HG03354 (cell line): ENCODE measurements around the gene MYOM1.
"Not testable (repeated sequence)": the region's sequence is repeated elsewhere in the genome, so short reads cannot be mapped to it uniquely, and the experiment has no call there.

ENCODE experiments used
- ATAC-seq: cut with Tn5 transposase; IDR thresholded peaks from one replicate; pipeline ENCODE4 v1.9.1; 2021; ENCODE audit warnings: mild to moderate bottlenecking; ENCODE audit not compliant: unreplicated experiment, poor library complexity, severe bottlenecking

Gene MYOM1

DNA sequence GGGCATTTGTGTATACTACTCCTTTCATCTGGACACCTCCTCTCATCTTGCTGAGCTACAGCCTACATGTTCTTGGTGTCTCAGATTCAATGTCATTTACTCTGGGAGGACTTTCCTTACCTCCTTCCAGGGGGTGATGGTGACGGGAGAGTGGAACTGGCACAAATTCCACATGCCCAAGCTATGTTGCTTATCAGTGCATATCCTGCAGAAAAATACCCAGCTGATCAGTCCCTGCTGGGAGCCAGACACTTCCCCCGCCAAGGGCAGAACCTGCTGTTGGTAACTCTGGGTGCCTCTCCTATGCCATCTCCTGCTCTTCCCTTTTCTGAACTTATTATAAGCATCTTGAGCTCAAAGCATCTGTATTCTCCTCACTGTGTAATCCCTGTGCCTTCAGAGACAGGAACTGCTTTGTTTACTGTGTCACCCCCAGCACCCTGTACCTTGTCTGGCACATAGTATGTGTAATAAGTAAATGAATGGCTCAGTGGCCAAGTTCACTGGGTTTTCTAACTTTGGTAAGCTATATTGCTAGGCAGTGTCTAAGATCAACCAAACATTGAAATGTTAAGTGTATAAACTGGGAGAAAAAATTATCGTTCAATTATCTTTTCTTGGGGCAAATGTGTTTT is 119.2 kb downstream of the MYOM1 start:
- ATAC-seq, result no peak

DNA sequence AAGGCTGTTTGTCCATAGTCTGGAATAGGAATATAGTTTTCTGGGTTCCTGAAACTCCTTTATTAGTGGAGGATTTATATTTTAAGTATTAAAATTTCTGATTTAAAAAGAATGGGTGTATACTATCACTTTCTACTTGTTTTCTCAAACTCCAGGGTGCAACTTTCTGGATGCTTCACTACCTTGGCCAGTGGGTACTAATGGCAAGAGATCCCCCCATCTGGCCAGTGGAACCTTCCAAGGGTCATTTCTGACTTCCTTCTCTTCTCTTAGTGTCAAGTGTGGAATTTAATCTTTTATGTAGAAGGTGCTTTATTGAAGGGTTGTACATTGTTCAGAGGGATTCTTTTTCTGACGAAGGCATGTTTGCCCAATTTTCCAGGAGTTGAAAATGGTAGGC is 120.4 kb downstream of the MYOM1 start:
- ATAC-seq, result no peak

DNA sequence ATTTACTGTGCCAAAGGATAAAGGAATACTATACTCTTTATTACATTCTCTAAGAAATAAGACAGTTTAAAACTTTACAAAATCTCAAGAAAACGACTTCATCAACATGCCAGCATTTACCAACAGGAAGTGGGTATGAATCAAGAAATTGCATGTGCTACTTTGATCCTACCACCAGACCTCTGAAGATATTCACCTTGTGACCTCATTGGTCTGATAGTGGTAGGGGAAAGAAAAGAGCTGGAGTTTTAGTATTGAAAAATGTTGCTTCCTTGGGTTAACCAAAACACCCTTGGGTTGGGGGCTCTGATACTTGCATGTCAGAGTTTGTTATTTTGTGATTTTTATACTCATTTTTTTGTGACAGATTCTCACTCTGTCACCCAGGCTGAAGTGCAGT is 122.7 kb downstream of the MYOM1 start:
- no peak for ATAC-seq

DNA sequence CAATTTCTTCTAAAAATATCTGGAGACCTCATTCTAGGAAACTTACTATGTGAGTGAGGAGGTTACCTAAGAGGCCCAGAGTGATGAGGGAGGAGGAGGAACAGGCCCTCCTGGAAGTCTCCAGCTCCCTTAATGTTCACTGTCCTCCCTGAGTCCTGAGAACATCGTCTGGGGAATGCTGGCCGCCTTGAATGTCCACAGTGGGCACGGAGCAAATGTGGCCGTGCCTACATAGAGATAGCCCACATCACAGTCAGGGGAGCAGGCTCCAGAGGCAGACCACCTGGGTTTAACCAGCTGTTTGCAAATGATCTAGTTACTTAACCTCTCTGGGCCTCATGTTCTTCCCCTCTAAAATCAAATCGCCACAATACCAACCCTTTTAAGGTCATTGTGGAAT is 123.8 kb downstream of the MYOM1 start:
- no peak for ATAC-seq

DNA sequence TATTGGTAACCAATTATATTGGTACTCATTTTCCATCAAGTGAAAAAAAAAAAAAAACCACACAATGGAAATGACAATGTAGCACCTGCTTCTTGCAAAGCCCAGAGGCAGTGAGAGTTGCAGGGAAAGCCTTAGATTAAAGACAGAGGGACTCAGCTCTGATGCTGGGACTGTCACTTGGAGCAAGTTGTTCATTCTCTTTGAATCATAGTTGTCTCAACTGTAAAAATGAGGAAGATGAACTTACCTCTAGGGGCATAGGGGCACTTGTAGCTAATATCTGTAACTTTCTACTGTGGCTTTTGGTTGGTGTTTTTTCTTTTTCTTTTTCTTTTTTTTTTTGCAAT is 125.5 kb downstream of the MYOM1 start:
- ATAC-seq, result no peak

- no peak for ATAC-seq
Measured at GRCh38 chr18:3093624-3094337, 126.0 kb downstream of the MYOM1 start.

DNA sequence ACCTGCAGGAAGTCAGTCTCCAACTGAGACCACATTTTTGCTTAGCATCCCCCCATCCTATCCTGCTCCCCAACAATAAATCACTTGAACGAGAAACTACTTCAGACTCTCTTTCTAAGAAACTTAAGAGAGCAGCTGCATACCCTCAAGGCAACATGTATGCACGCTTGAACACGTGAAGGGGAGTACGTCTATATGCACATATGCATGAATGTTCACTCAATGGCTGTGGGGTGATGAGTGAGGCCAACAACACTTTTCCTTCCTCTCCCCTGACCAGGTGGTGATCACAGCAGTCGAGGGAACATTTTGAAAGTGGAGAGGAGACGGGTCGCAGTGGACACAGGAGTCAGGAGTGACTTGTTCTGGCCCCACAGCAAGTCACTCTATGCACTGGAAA is 127.0 kb downstream of the MYOM1 start:
- no peak for ATAC-seq

GRCh38 chr18:3089579-3089978 is 130.2 kb downstream of the MYOM1 start:
- ATAC-seq, result no peak

DNA sequence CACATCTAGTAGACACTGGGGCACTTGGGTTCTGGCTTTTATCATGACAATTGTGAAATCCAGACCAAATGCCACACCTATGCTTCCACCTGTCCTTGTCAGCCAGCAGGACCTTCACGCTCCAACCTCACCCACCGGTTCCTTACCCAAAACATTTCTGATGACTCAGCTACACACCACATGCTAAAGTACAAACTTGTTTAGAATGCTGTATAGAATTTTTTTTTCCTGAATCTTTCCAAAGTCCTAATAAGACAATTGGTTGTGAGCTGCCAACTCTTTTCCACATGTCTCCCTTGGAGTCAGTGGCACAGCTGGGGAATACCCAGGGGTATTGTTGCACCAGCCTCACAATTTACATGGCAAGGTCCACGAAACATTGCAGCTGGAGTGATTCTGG is 131.3 kb downstream of the MYOM1 start:
- no peak for ATAC-seq

DNA sequence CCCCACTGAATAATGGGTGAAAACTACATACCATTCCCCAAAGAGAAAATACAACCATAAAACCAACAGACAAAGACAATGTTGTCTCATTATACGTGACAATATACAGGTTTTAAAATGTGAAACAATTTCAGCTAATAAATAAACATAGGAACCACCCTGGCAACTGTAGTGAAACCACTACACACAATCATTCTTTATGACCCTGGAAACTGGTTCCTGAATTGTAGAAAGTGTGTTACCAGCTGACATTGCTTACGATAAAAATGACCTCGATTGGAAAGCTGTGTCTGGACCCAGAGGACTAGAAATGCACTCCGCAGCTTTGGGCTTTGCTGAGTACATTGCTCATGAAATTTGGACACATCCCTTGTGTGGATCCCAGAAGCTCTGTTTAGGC is 132.9 kb downstream of the MYOM1 start:
- ATAC-seq, result no peak

DNA sequence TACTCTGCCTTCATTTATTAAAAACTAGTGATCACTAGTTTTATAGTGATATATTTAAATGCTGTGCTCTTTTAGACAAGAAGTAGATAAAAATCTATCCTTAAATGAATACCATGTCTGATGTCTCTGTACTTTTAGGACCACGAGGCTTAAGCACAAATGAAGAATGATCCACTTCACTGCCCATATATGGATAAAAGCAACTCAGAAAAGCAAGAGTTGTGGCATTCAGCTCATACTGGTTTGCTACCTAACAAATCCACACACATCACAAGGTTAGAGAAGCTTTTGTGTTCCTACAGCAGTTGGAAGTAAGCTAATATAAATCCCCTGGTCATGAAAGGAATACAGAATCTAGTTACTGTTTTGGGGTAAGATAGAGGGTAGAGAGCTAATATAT is 134.2 kb downstream of the MYOM1 start:
- no peak for ATAC-seq

DNA sequence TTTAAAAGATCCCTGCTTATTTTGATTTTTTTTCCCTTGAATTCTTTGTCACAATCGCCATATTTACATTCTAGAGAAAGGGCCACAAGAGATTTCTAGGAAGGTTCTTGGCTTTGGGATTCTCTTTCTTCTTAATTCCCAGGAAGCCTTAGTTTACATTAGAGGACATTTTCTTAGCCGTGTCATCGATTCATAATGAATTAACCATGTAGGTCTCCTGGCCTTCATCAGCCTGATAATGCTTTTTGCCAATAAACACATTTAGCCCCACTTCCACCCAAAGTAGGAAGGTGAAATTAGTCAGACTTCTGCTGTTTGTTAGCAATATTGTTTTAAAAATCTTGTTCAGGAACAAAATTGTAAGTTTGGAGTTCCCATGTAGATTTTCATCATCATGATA is 135.6 kb downstream of the MYOM1 start:
- no peak for ATAC-seq

DNA sequence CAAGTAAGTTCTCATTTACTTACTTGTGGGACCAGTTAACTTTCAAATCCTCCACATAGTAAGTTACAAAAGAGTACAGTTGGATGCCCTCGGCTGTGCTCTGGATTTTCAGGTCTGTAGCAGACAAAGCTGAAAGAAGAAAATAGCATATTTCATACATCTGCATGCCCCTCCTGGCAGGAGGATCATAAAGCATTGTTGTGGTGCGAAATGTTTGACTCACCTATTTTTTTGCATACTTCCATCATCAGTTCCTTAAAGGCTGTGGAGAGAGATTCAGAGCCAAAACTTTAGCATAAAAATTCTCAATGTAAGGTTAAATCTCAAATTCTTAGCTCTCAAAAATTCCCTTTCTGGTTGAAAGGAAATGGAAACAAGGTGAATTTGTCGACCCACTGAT is 136.0 kb downstream of the MYOM1 start:
- ATAC-seq, result no peak

- ATAC-seq, result no peak
Measured at GRCh38 chr18:3081584-3081991, 138.2 kb downstream of the MYOM1 start.

DNA sequence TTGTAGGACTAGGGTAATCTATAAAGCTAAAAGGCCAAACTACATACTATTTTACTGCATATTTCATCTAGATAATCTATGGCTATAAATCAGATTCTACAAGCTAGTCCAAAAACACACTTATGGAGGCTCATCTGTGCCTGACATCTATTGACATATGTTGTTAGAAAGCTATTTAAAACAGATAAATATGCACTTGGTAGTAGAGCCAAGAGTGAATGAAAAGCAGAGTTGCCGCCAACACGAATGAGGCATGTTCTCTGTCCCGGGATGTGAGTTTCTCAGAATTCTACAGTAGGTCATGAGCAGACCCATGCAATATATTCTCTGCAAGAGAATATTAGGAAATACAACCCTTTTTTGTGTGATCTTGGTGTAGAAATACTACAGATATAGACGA is 140.1 kb downstream of the MYOM1 start:
- ATAC-seq, result no peak

GRCh38 chr18:3075491-3075890 is 144.3 kb downstream of the MYOM1 start:
- ATAC-seq, result no peak

GRCh38 chr18:3074087-3074486 is 145.7 kb downstream of the MYOM1 start:
- ATAC-seq, result no peak

DNA sequence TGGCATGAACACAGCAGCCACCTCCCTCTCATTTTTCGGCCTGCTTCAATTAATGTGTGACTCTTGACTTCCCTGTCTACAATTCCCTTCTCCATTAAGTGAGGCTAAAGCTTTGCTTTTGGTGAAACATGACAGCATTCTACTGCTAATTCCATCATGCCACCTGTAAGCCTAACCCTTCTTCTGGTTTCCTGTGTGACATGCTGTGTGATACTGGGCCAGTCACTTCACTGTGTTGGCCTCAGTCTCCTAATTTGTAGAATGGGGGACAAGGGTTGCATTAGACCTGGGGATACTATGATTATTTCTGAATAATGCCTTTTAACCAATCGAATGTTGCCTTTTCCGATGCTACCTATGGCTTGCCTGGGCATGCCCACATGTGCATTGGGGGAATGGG is 146.4 kb downstream of the MYOM1 start:
- ATAC-seq, result not testable (repeated sequence)

DNA sequence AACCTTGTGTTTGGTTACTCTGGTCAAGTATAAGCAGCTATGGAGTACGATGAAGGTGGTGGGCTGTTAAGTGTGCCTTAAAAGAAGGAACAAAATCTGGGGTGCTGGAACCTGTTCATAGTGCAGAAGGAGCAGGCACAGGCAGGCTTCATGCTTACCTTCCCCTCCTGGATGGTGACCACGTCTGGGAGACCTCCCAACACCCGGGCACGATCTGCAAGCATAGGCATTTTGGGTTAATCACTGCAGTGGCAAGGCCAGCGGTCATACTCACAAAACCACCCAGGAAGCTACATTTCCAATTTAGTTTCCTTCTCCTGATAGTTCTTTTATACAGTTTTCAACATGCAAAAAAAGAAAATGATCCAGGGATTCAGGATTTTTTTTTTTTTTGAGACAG is 148.1 kb downstream of the MYOM1 start:
- no peak for ATAC-seq

DNA sequence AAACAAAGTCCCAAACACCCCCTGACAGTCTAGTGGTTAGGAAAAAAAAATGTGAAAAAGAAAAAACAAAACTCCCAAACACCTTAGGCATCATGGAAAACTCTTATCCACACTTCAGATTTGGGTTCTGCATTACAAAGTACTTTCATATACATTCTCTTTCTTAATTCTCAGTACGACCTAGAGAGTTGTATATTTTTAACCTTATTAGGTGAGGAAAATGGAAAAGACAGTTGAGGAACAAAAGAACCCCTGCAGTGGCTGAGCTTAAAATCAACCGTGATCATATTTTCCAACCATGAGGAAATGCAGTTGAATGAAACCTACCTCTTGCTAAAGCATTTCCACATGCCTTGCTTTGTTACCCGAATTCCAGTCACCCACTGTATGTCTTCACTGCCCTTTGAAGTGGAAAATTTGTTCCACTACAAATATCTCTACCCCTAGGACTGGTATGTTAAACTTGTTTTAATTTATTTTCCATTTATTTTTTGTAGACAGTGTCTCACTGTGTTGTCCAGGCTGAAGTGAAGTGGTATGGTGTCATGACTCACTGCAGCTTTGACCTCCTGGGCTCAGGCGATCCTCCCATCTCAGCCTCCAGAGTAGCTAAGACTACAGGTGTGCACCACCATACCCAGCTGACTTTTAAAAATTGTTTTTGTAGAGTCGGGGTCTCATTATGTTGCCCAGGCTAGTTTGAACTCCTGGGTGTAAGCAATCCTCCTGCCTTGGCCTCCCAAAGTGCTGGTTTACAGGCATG is 149.9 kb downstream of the MYOM1 start:
- no peak for ATAC-seq

DNA sequence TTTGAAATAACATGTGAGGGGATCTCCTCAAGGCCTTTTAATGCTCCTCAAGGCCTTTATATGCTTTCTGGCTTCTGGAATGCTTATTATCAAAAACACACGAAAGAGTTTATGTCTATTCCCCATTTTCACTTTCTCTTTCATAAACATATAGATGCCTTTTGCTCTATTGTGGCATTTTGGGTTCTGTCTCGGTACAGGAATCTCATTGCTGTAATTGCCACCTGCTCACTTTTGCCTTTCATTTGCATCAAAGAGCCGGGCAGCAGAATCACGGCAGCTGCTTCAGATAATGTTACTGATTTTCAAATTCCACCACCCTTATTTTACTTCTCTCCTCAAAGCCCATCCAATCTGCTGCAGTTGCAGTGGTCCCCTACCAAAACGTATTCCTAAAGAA is 152.0 kb downstream of the MYOM1 start:
- ATAC-seq, result peak; percentile 65
